ENCODE results near the gene LTBP2.

DNA sequence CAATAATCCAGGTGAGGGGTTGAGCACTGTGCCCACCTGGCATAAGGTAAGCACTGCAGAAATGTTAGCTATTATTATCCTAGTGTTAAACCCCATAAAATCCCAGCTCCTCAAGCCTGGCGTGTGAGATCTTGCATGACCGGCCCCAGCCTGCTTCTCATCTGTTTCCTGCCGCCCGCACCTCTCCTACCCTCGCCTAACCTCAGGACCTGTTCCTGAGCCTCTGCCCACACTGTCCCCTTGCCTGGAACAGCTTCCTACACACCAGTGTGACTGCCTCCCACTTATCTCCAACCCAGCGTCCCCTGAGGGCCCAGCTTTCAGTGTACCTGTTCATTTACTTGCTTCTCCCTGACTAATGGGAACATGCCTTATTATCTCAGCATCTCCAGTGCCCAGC is 93.8 kb downstream of the LTBP2 start:
- TF ChIP-seq, protein P1, sequence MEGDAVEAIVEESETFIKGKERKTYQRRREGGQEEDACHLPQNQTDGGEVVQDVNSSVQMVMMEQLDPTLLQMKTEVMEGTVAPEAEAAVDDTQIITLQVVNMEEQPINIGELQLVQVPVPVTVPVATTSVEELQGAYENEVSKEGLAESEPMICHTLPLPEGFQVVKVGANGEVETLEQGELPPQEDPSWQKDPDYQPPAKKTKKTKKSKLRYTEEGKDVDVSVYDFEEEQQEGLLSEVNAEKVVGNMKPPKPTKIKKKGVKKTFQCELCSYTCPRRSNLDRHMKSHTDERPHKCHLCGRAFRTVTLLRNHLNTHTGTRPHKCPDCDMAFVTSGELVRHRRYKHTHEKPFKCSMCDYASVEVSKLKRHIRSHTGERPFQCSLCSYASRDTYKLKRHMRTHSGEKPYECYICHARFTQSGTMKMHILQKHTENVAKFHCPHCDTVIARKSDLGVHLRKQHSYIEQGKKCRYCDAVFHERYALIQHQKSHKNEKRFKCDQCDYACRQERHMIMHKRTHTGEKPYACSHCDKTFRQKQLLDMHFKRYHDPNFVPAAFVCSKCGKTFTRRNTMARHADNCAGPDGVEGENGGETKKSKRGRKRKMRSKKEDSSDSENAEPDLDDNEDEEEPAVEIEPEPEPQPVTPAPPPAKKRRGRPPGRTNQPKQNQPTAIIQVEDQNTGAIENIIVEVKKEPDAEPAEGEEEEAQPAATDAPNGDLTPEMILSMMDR (IDR thresholded peaks at IDR 0.05 in 2 of 3, conservative IDR thresholded peaks at IDR 0.05 in 1 of 3; ENCODE audit: borderline replicate concordance in 1 of 3, insufficient read depth in 1 of 3, low read depth in 2 of 3, low read length in 2 of 3), result no peak
- TF ChIP-seq EZH2 (IDR thresholded peaks at IDR 0.05), result no peak
- TF ChIP-seq, protein P2, sequence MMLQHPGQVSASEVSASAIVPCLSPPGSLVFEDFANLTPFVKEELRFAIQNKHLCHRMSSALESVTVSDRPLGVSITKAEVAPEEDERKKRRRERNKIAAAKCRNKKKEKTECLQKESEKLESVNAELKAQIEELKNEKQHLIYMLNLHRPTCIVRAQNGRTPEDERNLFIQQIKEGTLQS (IDR thresholded peaks at IDR 0.05), result no peak
- TF ChIP-seq EZH2phosphoT487 (IDR thresholded peaks at IDR 0.05; ENCODE audit: borderline replicate concordance), result no peak
